ENCODE data around the gene PIEZO2.

PIEZO2 gene

DNA sequence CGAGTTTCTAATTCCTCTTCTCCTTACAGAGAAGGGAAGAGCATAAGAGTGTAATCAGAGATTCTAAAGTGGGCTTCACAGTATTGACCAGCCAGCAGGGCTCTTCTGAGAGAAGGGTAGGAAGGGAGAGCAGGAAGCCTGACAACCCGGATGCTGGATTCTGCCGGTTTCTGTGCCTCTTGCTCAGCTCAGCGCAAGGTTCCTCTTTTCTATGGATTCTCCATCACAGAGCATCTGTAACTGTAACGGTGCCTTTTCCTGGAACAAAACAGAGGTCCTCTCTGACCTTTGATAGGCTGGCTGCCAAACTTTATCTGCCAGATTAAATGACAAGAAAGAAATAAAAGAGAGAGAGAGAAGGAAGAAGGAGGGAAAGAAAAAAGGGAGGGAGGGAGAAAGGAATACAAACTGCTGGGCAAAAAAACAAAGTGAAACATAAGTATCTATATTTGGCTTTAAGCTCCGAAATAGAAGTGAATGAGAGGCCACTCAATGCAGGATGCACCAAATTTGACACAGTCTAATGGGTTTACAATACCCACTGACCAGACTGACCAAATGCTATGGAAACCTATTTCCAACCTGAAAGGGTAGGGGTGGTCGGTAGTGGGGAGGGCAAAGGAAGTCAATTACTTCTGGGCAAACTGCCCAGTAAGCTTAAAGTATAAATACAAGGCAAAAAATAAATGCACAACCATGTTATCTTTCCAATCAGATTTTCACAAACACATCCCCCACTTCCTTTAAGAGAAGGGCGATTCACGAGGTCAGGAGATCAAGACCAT, 59.2 kb downstream of the PIEZO2 start:
- no peaks in the 10 kb centered on the region for H3K36me3 Mint-ChIP-seq (ENCODE audit: insufficient read depth)
- peaks cover 0 to 5% of the 10 kb centered on the region in 2 donors for H3K9me3 Mint-ChIP-seq
- DNase-seq, result no peak
- ATAC-seq (replicated peaks), result no peak
- no peak overlapping the region for H3K27ac Mint-ChIP-seq
- H3K4me1 Mint-ChIP-seq (ENCODE audit: low read depth in 2 of 2), result no peaks in the 10 kb centered on the region
- peaks cover 0 to 6% of the 10 kb centered on the region in 2 donors for H3K27me3 Mint-ChIP-seq
- H3K4me3 Mint-ChIP-seq, result no peak overlapping the region

DNA sequence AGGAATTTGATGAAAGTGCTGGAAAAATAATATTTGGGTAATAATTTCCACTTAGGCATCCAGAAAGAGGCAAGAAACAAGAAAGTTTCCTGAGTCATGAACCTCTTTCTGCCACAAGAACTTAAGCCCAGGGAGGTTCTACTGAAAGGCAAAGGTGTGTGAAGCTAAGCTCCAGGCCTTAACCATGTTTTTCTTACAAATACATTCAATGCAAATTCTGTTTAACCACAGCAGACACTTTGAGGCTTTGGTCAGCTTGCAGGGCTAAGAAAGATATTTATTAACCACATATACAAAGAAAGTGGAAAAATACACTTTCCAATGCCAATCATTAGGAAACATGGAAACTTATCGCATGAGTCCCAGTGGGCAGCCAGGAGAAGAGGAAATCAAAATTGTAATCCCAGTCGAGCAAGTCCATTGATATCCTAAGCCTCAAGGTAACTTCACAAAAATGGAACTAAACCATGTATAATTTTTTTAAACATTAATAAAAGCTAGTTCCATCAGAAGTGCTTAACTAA, 68.3 kb downstream of the PIEZO2 start:
- Mint-ChIP-seq H3K4me1 (ENCODE audit: low read depth in 2 of 2) (no peaks in the 10 kb centered on the region), H3K27ac (no peak overlapping the region), H3K36me3 (ENCODE audit: insufficient read depth) (no peaks in the 10 kb centered on the region), H3K9me3 (no peaks in the 10 kb centered on the region), H3K27me3 (no peaks in the 10 kb centered on the region), H3K4me3 (no peak overlapping the region)
- no peak for ATAC-seq (replicated peaks)
- no peak for DNase-seq

DNA sequence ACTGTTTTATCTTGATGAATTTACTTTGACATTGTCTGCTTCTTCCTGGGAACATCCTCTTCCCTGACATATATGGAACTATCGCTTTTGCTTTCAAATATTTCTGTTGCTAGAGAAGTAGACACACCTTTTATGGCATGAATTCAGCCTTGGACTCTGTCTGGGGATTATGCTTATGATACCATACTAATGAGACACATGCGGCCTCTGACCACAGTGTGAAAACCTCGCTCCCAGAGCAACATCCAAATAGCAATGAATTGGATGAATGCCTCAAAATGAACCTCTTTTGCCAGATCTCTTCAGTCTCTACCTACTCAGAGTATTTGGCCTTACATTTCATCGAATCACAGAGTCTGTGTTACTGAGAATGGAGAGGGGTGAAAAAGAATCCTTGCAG, 70.9 kb downstream of the PIEZO2 start:
- peaks cover 0 to 2% of the 10 kb centered on the region in 2 donors for H3K9me3 Mint-ChIP-seq
- no peak overlapping the region for H3K4me3 Mint-ChIP-seq
- no peak for ATAC-seq (replicated peaks)
- no peaks in the 10 kb centered on the region for H3K4me1 Mint-ChIP-seq (ENCODE audit: low read depth in 2 of 2)
- no peak overlapping the region for H3K27ac Mint-ChIP-seq
- no peak for DNase-seq
- no peaks in the 10 kb centered on the region for H3K36me3 Mint-ChIP-seq (ENCODE audit: insufficient read depth)
- no peaks in the 10 kb centered on the region for H3K27me3 Mint-ChIP-seq

DNA sequence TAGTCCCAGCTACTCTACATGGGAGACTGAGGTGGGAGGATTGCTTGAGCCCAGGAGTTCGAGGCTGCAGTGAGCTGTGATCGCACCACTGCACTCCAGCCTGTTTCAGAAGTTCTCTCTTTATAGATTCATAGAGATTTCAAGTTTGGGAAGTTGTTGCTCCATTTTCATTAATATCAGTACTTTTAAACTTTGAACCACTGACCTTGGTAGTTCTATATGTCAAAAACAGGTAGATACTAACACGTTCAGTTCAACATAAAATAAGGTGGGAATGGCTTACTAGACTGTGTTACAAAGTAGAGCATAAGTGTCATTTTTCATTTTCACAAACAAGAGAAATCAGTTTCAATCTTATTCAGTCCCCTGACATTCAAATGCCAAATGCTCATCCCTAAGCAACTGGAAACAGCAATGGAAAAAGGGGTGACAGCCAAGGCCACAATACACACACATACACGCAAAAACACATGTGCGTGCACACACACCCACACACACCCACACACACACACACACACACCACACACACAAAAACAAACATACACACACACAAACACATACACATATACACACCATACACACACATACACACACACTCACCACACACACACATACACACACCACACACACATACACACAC, 71.7 kb downstream of the PIEZO2 start:
- ATAC-seq (replicated peaks), result no peak

DNA sequence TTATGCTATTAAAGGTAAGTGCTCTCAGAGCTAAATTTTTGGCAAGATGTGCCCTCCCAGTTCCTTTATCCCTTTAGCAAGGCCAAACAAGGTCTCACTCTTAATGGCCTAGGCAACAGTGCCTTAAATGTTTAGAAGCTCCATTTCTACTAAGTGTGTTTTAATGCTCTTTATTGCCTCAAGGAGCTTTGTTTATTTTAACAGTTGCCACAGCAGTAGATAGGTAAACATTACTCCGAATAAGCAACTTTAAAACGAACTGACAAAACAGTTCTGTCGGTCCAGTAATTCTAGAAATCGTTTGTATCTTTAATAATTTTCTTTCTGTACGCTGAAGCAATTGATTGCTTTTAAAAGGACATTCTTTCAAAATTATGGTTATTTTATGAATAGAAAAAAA, 74.5 kb downstream of the PIEZO2 start:
- Mint-ChIP-seq H3K4me1 (ENCODE audit: low read depth in 2 of 2) (no peaks in the 10 kb centered on the region), H3K9me3 (peaks cover 4 to 7% of the 10 kb centered on the region in 2 donors), H3K27ac (no peak overlapping the region), H3K36me3 (ENCODE audit: insufficient read depth) (peaks cover 3% of the 10 kb centered on the region), H3K27me3 (no peaks in the 10 kb centered on the region), H3K4me3 (no peak overlapping the region)
- DNase-seq (no peak), ATAC-seq (replicated peaks) (no peak)

More for the DNA sequence above, 71.7 kb downstream of the PIEZO2 start:
- Mint-ChIP-seq H3K4me3 (no peak overlapping the region), H3K36me3 (ENCODE audit: insufficient read depth) (no peaks in the 10 kb centered on the region), H3K4me1 (ENCODE audit: low read depth in 2 of 2) (no peaks in the 10 kb centered on the region), H3K9me3 (peaks cover 0 to 2% of the 10 kb centered on the region in 2 donors), H3K27me3 (no peaks in the 10 kb centered on the region), H3K27ac (no peak overlapping the region)
- no peak for DNase-seq

DNA sequence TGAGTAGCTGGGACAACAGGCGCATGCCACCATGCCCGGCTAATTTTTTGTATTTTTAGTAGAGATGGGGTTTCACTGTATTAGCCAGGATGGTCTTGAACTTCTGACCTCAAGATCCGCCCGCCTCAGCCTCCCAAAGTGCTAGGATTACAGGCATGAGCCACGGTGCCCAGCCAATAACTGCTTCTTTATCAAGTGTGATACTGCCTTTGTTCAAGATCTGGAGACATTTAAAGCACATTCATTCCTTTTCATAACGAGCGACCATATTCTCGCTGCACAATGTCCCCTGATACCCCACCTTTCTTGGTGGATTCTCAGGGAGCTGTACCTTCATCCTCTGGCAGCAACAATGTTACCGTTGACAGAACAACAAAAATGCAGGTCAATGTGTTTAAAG, 75.4 kb downstream of the PIEZO2 start:
- DNase-seq (no peak), ATAC-seq (replicated peaks) (no peak)
- Mint-ChIP-seq H3K9me3 (peaks cover 4 to 7% of the 10 kb centered on the region in 2 donors), H3K36me3 (ENCODE audit: insufficient read depth) (peaks cover 3% of the 10 kb centered on the region), H3K27me3 (no peaks in the 10 kb centered on the region), H3K4me1 (ENCODE audit: low read depth in 2 of 2) (no peaks in the 10 kb centered on the region), H3K4me3 (no peak overlapping the region), H3K27ac (no peak overlapping the region)

DNA sequence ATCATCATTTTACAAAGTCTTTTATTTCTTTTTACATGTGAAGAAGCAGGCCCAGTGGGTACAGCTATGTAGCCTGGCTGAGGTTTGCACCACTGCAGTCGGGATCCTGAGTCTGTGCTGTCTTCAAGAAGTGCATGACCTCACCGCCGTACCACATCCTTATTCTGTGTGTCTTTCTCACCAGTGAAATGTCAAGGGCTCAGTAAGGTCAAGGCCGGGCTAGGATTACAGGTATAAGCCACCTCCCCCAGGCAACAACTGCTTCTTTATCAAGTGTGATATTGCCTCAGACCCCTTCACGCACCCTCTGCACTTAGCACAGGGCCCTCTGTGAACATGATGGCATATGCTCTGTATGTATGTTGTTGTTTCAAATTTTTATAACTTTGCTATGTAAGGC, 76.7 kb downstream of the PIEZO2 start:
- Mint-ChIP-seq H3K4me1 (ENCODE audit: low read depth in 2 of 2) (no peaks in the 10 kb centered on the region), H3K27me3 (no peaks in the 10 kb centered on the region), H3K4me3 (no peak overlapping the region), H3K36me3 (ENCODE audit: insufficient read depth) (peaks cover 3% of the 10 kb centered on the region), H3K27ac (no peak overlapping the region), H3K9me3 (peaks cover 4 to 7% of the 10 kb centered on the region in 2 donors)
- no peak for DNase-seq
- no peak for ATAC-seq (replicated peaks)

GRCh38 chr18:11071300-11071699, 78.1 kb downstream of the PIEZO2 start:
- Mint-ChIP-seq H3K27me3 (no peaks in the 10 kb centered on the region), H3K9me3 (peaks cover 4 to 7% of the 10 kb centered on the region in 2 donors), H3K4me1 (ENCODE audit: low read depth in 2 of 2) (no peaks in the 10 kb centered on the region), H3K4me3 (no peak overlapping the region), H3K27ac (no peak overlapping the region), H3K36me3 (ENCODE audit: insufficient read depth) (peaks cover 3% of the 10 kb centered on the region)
- DNase-seq (no peak), ATAC-seq (replicated peaks) (no peak)

GRCh38 chr18:11070593-11070992, 78.8 kb downstream of the PIEZO2 start:
- peaks cover 3% of the 10 kb centered on the region for H3K36me3 Mint-ChIP-seq (ENCODE audit: insufficient read depth)
- H3K27ac Mint-ChIP-seq, result no peak overlapping the region
- H3K4me1 Mint-ChIP-seq (ENCODE audit: low read depth in 2 of 2), result no peaks in the 10 kb centered on the region
- H3K9me3 Mint-ChIP-seq, result peaks cover 4 to 9% of the 10 kb centered on the region in 2 donors
- DNase-seq (no peak), ATAC-seq (replicated peaks) (no peak)
- no peaks in the 10 kb centered on the region for H3K27me3 Mint-ChIP-seq
- H3K4me3 Mint-ChIP-seq, result no peak overlapping the region

GRCh38 chr18:11066038-11066437, 83.3 kb downstream of the PIEZO2 start:
- ATAC-seq (replicated peaks) (no peak), DNase-seq (no peak)
- Mint-ChIP-seq H3K4me1 (ENCODE audit: low read depth in 2 of 2) (no peaks in the 10 kb centered on the region), H3K27me3 (no peaks in the 10 kb centered on the region), H3K36me3 (ENCODE audit: insufficient read depth) (no peaks in the 10 kb centered on the region), H3K27ac (no peak overlapping the region), H3K9me3 (peaks cover 7 to 12% of the 10 kb centered on the region in 2 donors), H3K4me3 (no peak overlapping the region)

DNA sequence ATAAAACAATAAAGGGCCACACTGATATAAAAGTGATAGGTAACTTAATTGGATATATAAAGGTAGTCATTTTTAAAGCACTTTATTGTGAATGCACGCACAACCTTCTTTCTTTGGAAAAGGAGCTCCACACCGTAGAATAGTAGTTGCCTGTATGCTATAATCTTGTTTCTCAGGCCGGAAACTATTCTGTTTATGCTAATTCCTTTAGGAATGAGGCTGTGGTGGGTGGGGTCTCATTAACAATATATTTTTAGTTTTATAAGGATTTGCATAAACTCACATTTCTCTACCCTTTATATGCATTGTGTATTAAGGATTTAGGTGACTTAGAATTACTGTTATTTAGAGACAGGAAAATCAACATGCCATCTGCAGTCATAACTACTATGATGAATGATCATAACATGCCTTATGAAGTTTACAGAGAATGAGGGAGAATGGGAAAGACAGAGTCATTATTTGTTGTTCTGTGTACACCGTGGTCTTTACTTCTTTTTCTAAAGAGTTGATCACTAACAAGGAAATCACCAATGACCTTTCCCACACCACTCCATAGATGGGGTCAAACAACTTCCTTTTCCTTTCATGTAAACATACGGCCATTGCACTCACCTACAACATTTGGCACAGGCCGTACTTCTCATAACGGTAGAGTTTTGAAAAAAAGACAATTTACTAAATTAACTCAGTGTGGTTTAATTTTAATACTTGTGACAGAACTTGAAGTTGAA, 84.5 kb downstream of the PIEZO2 start:
- DNase-seq, result no peak
- H3K4me1 Mint-ChIP-seq (ENCODE audit: low read depth in 2 of 2), result no peaks in the 10 kb centered on the region
- no peak overlapping the region for H3K27ac Mint-ChIP-seq
- peaks cover 3 to 8% of the 10 kb centered on the region in 2 donors for H3K9me3 Mint-ChIP-seq
- no peak for ATAC-seq (replicated peaks)
- no peaks in the 10 kb centered on the region for H3K36me3 Mint-ChIP-seq (ENCODE audit: insufficient read depth)
- no peaks in the 10 kb centered on the region for H3K27me3 Mint-ChIP-seq
- H3K4me3 Mint-ChIP-seq, result no peak overlapping the region

GRCh38 chr18:11064106-11064505, 85.3 kb downstream of the PIEZO2 start:
- no peak for DNase-seq

DNA sequence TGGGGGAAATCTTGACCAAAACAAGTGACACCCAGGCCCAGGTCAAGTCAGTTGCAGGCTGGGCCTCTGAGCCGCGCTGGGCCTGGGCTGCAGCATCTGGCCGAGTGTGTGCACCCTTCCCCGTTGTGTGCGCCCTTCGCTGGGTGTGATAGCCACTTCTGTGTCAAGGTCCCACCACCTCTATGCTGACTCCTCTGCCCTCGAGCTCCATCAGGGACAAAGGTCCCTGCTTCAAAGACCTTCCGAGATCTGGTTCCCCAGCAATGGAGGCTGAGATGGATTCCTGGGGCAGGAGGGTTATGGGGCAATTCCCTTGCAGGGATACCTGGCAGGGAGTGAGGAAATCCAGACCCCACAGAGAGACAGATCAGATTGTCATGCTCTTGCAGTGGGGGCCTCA, 93.6 kb downstream of the PIEZO2 start:
- Mint-ChIP-seq H3K27me3 (no peaks in the 10 kb centered on the region), H3K36me3 (ENCODE audit: insufficient read depth) (no peaks in the 10 kb centered on the region), H3K9me3 (peaks cover 0 to 4% of the 10 kb centered on the region in 2 donors), H3K27ac (no peak overlapping the region), H3K4me1 (ENCODE audit: low read depth in 2 of 2) (no peaks in the 10 kb centered on the region), H3K4me3 (no peak overlapping the region)
- DNase-seq (no peak), ATAC-seq (replicated peaks) (no peak)

More at GRCh38 chr18:11064106-11064505, 85.3 kb downstream of the PIEZO2 start:
- no peaks in the 10 kb centered on the region for H3K4me1 Mint-ChIP-seq (ENCODE audit: low read depth in 2 of 2)
- H3K36me3 Mint-ChIP-seq (ENCODE audit: insufficient read depth), result no peaks in the 10 kb centered on the region
- no peak for ATAC-seq (replicated peaks)
- no peak overlapping the region for H3K27ac Mint-ChIP-seq
- no peaks in the 10 kb centered on the region for H3K27me3 Mint-ChIP-seq
- peaks cover 3 to 8% of the 10 kb centered on the region in 2 donors for H3K9me3 Mint-ChIP-seq
- no peak overlapping the region for H3K4me3 Mint-ChIP-seq
